Stimulated activated CD8-positive, alpha-beta memory T cell treated with anti-CD3 and anti-CD28 coated beads, Interleukin-12 subunit alpha, Interleukin-12 subunit beta, amount 100 ng/mL, for 24 hours (primary cell): ENCODE results near the gene NUP210.
"Not testable (repeated sequence)": the region's sequence is repeated elsewhere in the genome, so short reads cannot be mapped to it uniquely, and the experiment has no call there.

Source experiments
- DNase-seq: peaks from one replicate; pipeline ENCODE4 v3.0.0-alpha.2; 2020; ENCODE audit errors: extremely low read depth

NUP210 gene

GRCh38 chr3:13406190-13406589 is 13.9 kb downstream of the NUP210 start:
- DNase-seq: no peak

DNA sequence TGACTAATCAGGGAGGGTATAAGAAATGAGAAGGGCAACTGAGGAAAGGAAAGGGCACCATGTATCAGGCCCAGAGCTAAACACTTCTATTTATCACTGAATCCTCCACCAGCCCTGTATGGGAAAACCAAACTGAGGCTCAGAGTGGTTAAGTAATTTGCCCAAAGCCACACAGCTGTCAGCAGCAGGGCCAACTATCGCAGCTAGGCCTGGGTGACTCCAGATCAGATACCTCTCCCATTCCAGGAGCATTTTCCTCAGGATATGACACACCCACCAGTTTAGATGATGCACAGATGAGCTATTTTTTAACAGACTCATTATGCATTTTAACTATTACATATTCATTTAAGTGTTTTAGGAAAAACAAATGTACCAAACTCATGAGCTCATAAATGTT is 14.5 kb downstream of the NUP210 start:
- DNase-seq: no peak

DNA sequence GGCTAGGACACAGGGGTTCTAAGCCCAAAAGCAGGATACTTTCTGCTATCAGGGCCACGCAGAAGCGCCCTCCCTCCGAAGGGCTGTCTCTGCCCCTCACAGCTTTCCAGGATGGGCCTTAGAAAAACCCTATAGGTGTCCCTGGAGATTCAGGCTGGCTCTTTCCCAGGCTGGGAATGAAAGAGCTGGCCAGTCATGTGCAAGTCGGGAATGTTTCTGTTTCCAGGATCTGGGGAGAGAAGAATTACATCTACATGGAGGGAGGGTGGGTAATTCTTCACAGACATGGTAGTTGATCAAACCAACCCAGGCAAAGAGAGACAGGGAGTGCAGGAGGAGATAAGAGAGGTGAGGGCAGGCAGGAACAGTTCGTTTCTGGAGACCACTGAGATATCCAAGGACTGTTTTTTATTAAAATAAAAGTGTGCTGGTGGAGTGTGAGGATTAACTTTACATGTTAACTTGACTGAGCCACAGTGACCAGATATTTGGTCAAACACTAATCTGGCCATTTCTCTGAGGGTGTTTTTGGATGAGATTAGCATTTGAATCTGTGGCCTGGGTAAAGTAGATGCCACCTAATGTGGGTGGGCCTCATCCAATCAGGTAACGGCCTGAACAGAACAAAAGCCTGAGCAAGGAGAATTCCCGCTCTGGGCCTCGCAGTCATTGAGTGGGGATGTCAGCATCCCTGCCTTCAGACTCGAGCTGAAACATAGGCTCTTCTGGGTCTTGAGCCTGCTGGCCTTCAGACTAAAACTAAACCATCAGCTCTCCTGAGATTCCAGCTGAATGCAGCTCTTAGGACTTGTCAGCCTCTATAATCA is 15.3 kb downstream of the NUP210 start:
- DNase-seq: no peak

DNA sequence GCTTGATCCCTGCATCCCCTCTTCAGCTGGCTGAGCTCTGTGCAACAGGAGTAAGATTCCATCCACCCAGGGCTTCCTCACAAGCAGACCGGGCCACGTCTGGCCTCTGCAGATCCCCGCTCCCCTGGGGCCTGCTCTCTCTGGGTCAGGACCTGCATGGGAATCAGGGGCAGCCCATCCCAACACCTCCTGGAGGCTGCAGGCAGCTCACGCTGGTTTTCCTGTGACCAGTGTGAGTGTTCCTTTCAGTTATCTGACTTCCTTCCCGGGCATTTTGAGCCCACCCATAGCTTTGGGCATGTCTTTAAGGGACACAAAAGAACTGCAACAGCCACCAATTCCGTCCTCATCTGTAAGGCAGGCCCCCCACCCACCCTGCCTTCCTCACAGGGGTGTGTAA is 16.3 kb downstream of the NUP210 start:
- DNase-seq: no peak

- no peak for DNase-seq
These were observed 16.8 kb downstream of the NUP210 start for GRCh38 chr3:13403213-13403819.

DNA sequence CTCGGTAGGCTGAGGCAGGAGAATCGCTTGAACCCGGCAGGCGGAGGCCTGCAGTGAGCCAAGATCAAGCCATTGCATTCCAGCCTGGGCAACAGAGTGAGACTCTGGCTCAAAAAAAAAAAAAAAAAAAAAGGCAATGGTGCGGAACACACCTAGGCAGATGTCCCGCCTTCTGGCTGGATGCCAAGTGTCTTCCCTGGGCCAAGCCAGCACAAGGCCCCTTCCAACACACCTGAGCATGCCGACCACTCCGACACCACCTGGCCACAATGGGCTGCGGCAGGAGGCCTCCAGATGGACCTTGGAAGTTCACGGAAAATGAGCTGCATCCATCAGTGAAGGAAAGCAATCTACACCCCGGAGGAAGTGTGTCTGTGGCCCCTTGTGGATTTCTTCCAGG is 19.0 kb downstream of the NUP210 start:
- DNase-seq: no peak

GRCh38 chr3:13400114-13400673 is 19.9 kb downstream of the NUP210 start:
- no peak for DNase-seq

GRCh38 chr3:13399603-13400002 is 20.5 kb downstream of the NUP210 start:
- no peak for DNase-seq

DNA sequence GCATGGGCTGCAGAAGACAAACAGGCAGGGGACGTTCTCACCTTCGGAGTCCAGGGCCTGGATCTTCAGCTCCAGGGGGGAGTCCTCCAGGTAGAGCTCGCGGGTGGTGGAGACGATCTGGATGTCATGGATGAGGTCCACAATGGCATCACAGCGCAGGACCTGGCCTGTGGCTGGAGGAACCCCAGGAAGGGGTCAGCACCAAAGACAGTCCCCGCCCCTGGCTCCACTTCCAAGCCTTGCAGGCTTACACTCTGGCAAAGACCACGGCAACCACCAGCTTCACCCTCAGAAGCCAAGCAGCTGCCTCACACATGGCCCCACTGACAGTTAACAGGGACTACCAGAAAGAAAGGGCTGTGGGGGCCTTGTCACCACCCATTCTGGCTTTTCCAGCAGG is 22.8 kb downstream of the NUP210 start:
- DNase-seq: no peak

GRCh38 chr3:13394363-13394762 is 25.8 kb downstream of the NUP210 start:
- no peak for DNase-seq

GRCh38 chr3:13393427-13394360 is 26.4 kb downstream of the NUP210 start:
- no peak for DNase-seq

- no peak for DNase-seq
These were observed 28.8 kb downstream of the NUP210 start for GRCh38 chr3:13391308-13391707.

- DNase-seq: no peak
These were observed 30.7 kb downstream of the NUP210 start for GRCh38 chr3:13389378-13389777.

DNA sequence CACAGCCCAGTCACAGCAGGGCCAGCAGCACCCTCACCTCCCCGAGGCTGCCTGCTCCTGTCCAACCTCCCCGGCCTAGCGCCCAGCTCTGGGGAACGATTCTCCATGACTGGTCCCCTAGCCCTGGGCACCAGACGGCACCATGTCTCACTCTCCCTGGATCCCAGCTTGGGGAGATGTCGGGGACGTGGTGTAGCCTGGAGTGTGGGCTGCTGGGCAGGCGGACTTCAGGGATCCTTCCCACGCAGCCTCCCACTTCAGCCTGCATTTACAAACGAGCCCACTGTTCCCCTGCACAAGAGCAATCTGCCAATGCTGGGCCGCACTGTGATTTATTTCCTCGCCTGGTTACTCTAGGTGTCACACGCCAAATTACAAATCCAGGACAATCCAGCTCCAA is 31.3 kb downstream of the NUP210 start:
- no peak for DNase-seq

DNA sequence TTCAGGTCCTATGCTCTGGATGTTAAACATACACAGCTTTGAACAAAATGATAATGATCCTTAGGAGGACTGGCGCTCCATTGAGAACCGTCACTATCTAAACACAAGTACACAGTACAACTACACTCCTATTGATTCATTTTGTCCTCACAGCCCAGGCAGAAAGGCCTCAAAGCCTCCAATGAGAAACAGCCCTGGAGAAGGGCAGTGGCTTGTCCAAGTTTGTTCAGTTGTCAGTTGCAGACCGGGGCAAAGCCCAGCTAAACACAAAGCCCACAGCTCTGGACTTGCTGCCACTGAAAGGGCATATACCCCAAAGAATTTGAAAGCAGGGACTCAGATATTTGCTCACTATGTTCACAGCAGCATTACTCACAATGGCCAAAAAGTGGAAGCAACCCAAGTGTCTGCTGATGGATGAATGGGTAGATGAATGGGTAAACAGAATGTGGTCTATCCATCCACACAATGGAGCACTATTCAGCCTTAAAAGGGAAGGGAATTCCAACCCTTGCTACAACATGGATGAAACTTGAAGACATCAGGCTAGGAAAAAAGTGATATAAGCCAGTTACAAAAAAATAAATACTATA is 34.7 kb downstream of the NUP210 start:
- DNase-seq: no peak

DNA sequence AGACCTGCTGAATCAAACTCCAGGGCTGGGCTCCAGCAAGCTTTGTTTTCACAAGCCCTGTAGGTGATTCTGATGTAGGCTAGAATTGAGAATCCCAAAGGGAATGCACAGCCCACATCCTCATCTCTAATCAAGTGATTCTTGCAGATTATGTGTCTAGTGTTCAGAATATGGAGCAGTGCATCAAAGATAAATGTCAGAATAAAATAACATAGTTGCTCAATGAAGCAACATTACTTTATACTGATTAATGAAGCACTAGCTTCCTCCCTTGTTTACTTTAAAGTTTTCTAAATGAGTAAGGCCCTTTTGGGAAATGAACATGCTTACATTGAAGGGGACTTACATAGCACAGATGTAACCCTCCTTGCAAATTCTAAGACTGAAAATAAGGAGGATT is 39.2 kb downstream of the NUP210 start:
- DNase-seq: no peak

GRCh38 chr3:13379201-13379830 is 40.8 kb downstream of the NUP210 start:
- no peak for DNase-seq

DNA sequence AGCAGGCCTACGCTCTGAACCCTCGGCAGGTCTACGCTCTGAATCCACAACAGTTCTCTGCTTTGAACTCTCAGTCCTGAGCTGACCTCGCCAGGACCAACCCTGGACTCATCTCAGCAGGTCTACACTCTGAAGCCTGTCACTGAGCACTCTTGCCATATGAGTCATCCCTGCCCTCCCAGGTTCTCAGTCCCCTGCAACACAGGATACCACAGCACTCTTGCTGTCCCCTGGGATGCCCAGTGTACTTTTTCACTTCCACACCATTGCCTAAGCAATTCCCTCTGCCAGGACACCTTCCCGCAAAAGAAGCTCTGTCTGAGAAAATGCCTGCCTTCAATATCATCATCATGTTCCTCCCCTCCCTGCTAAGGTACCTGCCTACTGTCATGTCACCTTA is 42.0 kb downstream of the NUP210 start:
- DNase-seq: no peak

DNA sequence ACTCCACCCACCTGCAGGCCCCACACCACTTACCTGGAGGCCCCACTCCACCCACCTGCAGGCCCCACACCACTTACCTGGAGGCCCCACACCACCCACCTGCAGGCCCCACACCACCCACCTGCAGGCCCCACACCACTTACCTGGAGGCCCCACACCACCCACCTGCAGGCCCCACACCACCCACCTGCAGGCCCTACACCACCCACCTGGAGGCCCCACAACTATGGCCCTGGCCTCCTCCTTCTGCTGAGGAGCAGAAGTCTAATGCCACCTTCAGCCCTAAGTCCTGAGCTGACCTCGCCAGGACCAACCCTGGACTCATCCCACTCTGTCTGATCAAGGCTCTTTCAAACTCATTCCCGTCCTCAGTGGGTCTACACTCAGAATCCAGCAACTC is 42.4 kb downstream of the NUP210 start:
- DNase-seq: not testable (repeated sequence)

GRCh38 chr3:13377021-13377420 is 43.1 kb downstream of the NUP210 start:
- no peak for DNase-seq

DNA sequence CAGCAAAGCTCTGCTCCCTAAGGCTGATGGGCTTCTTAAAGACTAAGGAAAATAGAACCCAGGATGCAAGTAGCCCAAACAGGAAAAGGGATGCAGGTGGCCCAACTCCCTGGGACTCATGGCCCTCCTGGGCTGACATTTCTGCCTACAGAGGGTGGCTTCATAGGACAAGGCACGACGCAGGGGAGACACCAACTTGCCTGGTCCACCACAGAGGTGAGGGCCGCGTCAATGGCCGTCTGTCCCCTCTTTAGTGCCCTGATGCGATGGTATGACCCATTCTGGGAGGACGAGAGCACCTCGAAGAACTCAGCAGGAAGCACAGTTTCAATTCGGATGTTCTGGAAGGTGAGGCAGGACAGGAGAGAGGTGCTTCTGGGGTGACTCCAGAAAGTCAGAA is 44.0 kb downstream of the NUP210 start:
- no peak for DNase-seq
